GM18517 (cell line): Measurements from ENCODE around the gene IMP4.
A peak's percentile ranks its signal among the peaks of the same experiment; 100 is the strongest.

ENCODE experiments used
- ATAC-seq: cut with Tn5 transposase; IDR thresholded peaks from one replicate; pipeline ENCODE4 v1.9.1; 2021; ENCODE audit warnings: mild to moderate bottlenecking, moderate library complexity; ENCODE audit not compliant: unreplicated experiment

IMP4 gene

DNA sequence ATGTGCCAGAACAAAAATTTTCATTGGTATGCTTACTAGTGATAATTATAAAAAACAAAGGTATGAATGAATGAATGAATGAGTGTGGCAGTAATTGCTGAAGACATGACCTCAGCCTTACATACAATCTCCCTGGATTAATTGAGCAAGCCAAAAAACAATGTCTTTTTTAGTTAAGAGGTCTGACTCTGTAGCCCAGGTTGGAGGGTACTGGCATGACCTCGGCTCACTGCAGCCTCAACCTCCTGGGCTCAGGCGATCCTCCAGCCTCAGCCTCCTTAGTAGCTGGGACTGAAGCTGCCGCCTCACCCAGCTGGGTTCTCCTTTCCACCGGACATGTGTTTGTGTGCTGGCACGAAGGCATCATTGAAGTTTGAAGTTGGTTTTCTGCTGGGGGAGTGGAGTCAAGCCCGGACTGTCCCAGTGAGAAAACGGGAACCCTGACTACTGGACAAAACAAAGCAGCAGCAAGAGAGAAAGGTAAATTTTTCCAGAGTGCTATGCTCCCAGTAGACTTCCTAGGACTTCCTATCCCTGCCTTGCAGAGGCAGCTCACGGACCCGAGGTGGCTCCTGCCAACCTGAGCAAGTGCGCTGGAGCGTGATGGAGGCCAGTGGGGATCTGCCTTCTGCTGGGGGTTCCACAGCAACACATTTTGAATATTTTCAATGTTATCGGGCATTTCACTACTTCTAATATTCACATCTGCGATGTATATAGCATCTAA, 6.4 kb upstream of the IMP4 start:
- ATAC-seq, result no peak

DNA sequence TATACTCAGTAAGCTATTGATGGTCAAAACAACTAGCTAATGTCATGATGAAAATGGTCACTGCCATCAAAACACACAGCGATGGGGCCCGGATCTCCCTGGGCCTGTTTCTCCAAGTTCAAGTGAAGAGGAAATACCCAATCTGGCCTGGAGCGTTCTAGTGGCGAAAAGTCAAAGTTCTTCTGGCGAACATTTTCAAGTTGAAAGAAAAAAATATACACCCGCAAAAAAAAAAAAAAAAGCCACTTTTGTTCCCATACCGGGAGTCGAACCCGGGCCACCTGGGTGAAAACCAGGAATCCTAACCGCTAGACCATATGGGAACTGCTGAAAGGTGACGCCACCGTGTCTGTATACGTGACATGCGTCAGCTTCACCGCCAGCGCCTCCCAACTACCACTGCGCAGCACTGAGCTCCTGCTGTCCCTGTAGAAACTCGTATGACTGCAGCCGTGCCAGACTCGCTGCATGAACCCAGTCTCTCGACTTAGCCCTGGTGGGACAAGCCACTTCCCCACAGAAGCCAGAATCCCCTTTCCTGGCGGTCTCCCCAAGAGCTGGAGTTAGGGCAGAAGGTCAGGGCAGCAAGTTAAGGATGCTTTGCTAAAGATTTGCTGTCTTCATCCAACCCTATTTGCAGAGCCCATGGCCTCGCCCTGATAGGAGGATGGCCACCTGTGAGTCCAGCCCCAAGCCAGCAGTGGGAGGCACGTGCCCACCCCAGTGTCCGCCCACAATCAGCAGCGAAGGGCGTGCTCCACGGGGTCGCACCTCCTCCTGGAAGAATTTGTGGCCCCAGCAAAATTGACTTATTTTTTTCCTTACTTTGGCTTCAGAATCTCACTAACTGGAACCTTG, 5.6 kb upstream of the IMP4 start:
- ATAC-seq, result no peak

- ATAC-seq, result no peak
These were observed 4.9 kb upstream of the IMP4 start for GRCh38 chr2:130337735-130338325.

DNA sequence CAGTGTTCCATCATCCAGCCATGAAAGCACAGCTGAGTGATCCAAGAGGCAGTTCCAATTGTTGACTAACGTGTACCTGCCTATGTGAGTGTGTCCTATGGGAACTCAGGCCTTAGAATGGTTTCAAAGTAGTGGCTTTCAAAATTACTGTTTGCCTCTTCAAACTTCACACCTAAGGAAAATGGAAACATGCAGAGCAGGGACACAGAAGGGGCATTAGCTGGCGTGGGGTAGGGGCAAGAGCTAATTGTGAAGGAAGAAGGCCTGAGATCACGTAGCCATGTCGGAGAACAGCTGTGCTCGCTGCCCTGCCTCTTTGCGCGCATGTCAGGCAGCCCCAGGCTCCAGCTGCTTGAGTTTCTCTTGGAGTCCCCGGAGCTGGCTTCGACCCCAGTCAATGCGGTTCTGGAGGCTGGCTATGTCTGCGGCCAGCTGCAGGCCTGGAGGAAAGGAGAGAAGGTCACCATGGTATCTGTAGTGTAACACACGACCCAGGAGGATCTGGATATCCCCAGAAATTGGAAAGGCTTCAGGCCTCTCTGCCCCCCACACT, 3.8 kb upstream of the IMP4 start:
- no peak for ATAC-seq

- ATAC-seq, result no peak
These were observed 2.6 kb upstream of the IMP4 start for GRCh38 chr2:130339885-130340745.

GRCh38 chr2:130341562-130342019, 1.1 kb upstream of the IMP4 start:
- ATAC-seq, result peak; percentile 7

GRCh38 chr2:130342020-130342532, 621 bp upstream of the IMP4 start:
- ATAC-seq, result peak; percentile 76

DNA sequence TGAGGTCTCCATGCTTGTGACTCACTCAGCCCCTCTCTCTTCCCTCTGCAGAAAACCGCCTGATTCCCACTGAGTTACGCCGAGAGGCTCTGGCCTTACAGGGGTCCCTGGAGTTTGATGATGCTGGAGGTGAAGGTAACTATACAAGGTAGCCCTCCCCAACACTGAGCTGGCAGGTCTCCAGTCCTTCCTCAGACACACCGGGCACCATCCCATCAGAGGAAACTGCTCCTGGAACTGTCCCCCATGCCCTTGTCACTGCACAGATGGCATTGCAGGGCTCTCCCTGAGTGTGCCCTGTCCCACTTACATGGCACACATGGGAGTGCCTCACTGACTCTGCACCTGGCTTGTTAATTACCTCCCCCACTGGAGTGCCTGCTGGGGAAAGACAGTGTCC, 1.9 kb downstream of the IMP4 start:
- no peak for ATAC-seq

DNA sequence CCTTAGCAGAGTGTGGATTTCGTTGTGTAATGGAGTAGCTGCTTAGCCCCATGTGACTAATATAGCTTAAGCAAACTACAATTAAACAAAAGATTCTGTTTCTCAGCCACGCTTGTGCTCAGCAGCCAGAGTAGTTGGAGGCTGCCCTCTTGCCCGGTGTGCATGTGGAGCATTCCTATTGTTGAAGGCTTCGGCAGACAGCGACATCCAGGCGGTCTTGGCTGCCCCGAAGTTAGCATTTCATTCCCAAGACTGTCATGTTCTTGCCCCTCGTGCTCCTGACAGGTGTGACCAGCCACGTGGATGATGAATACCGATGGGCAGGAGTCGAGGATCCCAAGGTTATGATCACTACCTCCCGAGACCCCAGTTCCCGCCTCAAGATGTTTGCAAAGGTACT, 2.4 kb downstream of the IMP4 start:
- no peak for ATAC-seq

GRCh38 chr2:130345611-130346010, 2.9 kb downstream of the IMP4 start:
- no peak for ATAC-seq

GRCh38 chr2:130346041-130346740, 3.5 kb downstream of the IMP4 start:
- no peak for ATAC-seq

DNA sequence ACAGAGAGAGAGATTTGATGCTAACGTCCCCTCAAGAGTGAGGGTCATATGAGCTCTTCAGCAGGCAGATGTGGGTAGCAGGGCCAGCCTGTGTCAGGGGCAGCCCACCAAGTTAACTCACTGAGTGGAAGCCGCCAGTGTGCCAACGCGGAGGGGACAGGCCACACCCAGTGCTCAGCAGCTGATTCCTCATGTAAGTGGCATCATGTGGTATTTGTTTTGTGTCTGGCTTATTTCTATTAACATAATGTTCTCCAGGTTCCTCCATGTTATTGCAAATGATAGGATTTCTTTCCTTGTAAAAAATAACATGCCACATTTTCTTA, 4.0 kb downstream of the IMP4 start:
- no peak for ATAC-seq

- ATAC-seq, result no peak
These were observed 4.7 kb downstream of the IMP4 start for GRCh38 chr2:130347220-130347925.

DNA sequence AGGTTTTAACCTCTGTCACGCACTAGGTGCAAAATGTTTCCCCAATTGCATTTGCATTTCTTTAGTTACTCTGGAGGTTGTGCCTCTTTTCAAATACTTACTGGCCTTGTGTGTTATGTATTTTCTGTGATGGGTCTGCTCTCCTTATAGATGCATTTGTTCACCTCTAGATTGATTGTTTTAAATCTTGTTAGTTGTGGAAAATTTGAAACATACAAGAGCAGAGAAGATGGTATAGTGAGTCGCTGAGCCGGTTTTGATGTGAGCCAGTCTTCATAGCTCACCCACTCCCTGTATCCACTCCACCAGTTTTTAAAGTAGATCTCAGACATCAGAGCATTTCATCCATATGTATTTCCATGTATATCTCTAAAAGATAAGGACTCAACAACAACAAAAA, 6.5 kb downstream of the IMP4 start:
- no peak for ATAC-seq

DNA sequence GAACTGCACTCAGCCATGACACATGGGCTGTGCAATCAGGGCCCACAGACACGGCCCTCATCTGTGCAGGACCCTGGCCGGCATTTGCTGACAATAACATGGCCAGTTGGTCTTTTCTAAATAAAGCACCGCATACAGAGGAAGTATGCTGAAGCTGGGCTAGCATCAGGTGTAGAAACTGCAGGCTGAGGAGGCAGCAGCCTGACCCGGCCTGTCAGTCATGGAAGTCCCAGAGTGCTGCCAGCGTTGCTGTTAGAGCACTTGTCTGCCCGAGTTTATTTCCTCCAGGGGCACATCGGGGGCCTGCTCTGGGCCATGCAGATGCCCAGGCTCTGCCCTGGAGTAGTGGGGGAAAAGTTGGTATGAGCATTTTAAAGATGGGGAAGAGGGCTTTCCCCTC, 9.0 kb downstream of the IMP4 start:
- no peak for ATAC-seq

DNA sequence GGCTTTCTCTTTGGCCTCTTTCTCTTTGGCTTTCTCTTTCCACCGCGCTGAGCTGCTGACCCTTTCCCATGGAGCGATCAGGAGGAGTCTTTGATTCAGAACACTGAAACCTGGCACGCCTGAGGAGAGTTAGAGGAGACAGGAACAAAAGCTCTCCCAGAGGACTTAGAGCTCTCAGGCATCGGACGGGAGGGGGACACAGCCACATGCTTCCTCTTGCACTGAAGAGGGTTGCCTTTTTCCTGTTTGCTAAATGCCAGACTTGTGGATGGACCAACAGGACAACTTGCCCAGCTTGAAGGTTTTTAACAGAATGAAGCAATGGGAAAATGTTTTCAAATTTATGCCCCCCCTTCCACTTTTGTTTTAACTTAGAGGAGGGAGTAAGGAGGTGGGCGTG, 9.5 kb downstream of the IMP4 start:
- ATAC-seq, result no peak

DNA sequence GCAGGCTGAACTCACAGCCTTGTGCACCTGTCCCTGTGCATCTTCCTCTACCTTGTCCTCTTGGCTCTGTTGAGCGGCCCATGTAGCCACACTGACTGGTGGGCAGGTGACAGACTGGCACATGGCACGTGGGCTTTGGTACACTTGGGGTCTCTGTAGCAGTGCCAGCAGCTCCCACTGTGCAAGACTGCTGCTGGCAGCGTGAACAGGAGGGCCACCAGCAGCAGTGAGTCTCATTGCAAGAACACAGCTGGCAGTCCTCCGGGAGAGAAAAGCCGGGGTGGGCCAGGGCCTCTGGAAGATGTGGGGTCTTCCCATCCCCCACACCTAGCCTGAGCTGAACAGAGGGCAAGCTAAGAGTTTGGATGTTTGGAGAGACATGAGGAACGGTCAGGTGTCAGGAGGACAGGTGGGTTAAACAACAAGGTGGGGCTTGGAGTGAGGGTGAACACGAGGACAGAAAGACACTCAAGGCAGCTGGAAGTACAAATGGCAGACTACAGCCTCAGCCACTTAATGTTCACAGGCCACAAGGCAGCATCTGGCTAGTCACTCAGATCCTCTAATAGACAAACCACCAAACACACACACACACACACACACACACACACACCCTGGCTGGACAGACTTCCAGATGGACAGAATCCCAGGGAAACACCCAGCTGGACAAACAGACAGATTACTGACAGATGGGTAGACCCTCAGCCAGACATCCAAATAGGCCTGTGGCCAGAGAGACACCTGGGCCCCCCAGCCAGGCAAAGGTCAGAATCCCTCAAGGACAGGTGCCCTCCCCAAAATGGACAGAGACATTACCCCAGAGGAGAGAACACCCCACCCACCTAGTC, 10.8 kb downstream of the IMP4 start:
- no peak for ATAC-seq

- ATAC-seq, result no peak
These were observed 11.4 kb downstream of the IMP4 start for GRCh38 chr2:130354139-130354428.

- ATAC-seq, result no peak
These were observed 12.5 kb downstream of the IMP4 start for GRCh38 chr2:130355172-130355577.
